Heart left ventricle (tissue), 16 donors: Measurements from ENCODE around the gene WNT10A. TPM values are rescaled to one million over a fixed set of nuclear protein-coding genes. Genes with fewer than 3 reads are reported as not detected.
A peak's percentile ranks its signal among the peaks of the same experiment; 100 is the strongest.

Source experiments
- ATAC-seq, 4 donors: fragments of 200-7000 bp; cut with Tn5 transposase; one replicate each; pipeline ENCODE4 v1.9.1; 2020 to 2022; ENCODE audit warnings: moderate library complexity in 4 of 4, mild to moderate bottlenecking in 3 of 4, moderate number of reproducible peaks in 1 of 4
- DNase-seq, 5 donors: peaks; one replicate each; pipeline ENCODE4 v3.0.0-alpha.2; 2020
- H3K27ac ChIP-seq, 12 donors: fragments of 200-600 bp; sonication (generic) in 4 of 12; one replicate each; pipeline versions ENCODE4 v1.5.0 to v1.8.0; 2016 to 2022; ENCODE audit warnings: mild to moderate bottlenecking in 2 of 12
- H3K27me3 ChIP-seq, 9 donors: fragments of 200-600 bp; sonication (generic) in 2 of 9; one replicate each; pipeline versions ENCODE4 v1.5.1 to v1.8.0; 2016 to 2022; ENCODE audit warnings: mild to moderate bottlenecking in 3 of 9
- H3K36me3 ChIP-seq, 9 donors: fragments of 200-600 bp; sonication (generic) in 2 of 9; one replicate each; pipeline versions ENCODE4 v1.5.0 to v1.8.0; 2018 to 2022; ENCODE audit warnings: mild to moderate bottlenecking in 2 of 9
- H3K4me1 ChIP-seq, 12 donors: fragments of 200-600 bp; sonication (generic) in 4 of 12; one replicate each; pipeline versions ENCODE4 v1.5.0 to v1.8.0; 2016 to 2022; ENCODE audit warnings: mild to moderate bottlenecking in 3 of 12
- H3K4me3 ChIP-seq, 12 donors: fragments of 200-600 bp; sonication (generic) in 4 of 12; one replicate each; pipeline versions ENCODE4 v1.5.0 to v1.8.0; 2017 to 2022; ENCODE audit warnings: mild to moderate bottlenecking in 9 of 12, moderate library complexity in 4 of 12
- H3K9me3 ChIP-seq, 12 donors: fragments of 200-600 bp; sonication (generic) in 4 of 12; one replicate each; pipeline versions ENCODE4 v1.5.0 to v1.8.0; 2016 to 2022; ENCODE audit warnings: mild to moderate bottlenecking in 1 of 12
- POLR2A ChIP-seq, 2 donors: fragments of 450-650 bp; IDR thresholded peaks; one replicate each; pipeline ENCODE4 v1.6.1; 2017; ENCODE audit warnings: antibody characterized with exemption in 2 of 2, mild to moderate bottlenecking in 2 of 2, moderate library complexity in 2 of 2
- WGBS, 4 donors: extraction: QIAGEN DNeasy Blood & Tissue Kit in 2 of 4; methylation state at CpG; one replicate each; pipeline versions ENCODE4 v1.1.5 to v1.1.7; 2013 to 2018; 5-methylcytosine and 5-hydroxymethylcytosine counted together
- intact Hi-C, 10 donors: fragments of 100-400 bp; cut with DNase I; formaldehyde crosslinking; loops; one replicate each; pipeline versions ENCODE4 v1.11.1 to v1.14.2; 2022
- polyA plus RNA-seq, 2 donors: library from polyadenylated mRNA; stranded (reverse); fragments of 200-250 nt; gene quantifications; one replicate each; pipeline ENCODE4 v1.2.3, GENCODE V29; 2013
- total RNA-seq, 9 donors: library from RNA; depleted of rRNA in 2 of 9; stranded (reverse); fragments of >200 nt in 2 of 9; fragmentation: NEBNext Ultra II Directional in 3 of 9; extraction: Animal tissue kit (Norgen Biotek cat#: 25700) in 3 of 9; gene quantifications; one replicate each; pipeline versions ENCODE4 v1.1.0 to v1.2.4, GENCODE V29; 2016 to 2023
- TF ChIP-seq, protein P1 (sequence below), 12 donors: fragments of 200-600 bp; sonication (generic) in 4 of 12; IDR thresholded peaks; one replicate each; pipeline versions ENCODE4 v1.5.0 to v1.8.0; 2018 to 2022; ENCODE audit warnings: antibody characterized with exemption in 12 of 12, mild to moderate bottlenecking in 5 of 12
- donor health status: ischemic (EF 13 %, LVEDD 7.1; RV severe dilation, severe dysfunction).
- donor health status: healthy with polysubstance abuse.
- donor health status: DM: no; HTN: yes; CAD: no.
- donor health status: DM: no; HTN: no; CAD: no.
- donor health status: ischemic (EF 25% LVEDD 6.9; RV normal size, moderate dysfunction).
- donor health status: ischemic (EF 25% LVEDD 5.7; RV mildly dilated, moderate dysfunction).
- donor health status: healthy.
- donor health status: DM: yes; HTN: yes; CAD: no.
- donor health status: ischemic (EF 35%, LVEDD 5.7; RV mildly dilated, moderate dysfunction).
- donor health status: nonischemic (EF 11% LVEDD 7.7; RV severe dilation, severe dysfunction).
- donor health status: DM: yes; HTN: yes; CAD: no.
- donor health status: PGD.
- donor health status: ischemic (EF 29% LVEDD 5.4; RV normal size, mild dysfunction).
- donor health status: nonischemic (EF 23%, LVEDD 6.1; RV moderate dilation, normal function).

The WNT10A gene
- total and polyA plus RNA-seq, 11 donors = 0.08 to 1.3 (median 0.16) TPM; not detected in 8

DNA sequence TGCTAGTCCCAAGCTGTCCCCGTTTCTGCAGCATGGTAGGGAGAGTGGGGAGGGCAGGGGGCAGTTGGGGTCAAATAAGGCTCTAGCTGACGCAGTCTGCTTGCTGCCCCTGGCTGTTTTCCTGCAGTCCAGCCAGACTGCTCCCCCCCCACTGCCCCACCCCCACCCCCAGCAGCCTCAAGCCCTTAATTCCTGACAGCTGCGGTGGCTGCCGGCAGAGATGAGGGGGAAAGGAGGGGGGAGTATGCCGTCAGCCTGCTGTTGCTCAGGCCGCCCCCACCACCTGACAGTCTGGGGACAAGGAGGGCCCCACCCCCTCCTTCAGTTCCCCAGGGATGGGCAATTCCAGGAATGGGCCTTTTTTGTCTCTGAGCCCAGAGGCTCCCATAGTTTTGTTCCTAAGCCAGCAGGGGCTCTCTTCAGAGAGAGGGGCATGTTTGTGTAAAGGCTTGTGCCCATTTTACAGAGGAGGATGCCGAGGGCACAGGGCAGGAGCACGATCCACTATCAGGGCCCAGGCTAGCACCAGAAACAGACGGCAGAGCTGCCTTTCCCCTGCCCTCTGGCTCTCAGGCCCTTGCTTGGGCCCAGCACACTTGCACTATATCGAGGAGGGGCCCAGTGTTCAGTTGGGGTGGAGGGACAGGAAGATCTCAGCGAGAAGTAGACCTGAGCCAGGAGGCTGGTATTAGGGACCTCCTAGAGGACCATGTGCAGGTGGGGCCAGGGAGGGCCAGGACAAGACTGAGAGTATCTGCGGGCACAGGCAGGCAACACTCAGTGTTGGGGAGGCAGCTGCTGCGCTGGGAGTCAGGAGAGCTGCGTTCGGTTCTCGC is 1.5 kb upstream of the WNT10A start:
- WGBS, 4 donors = 23 to 37% (median 24%) methylated on average over 15 to 16 of the region's 16 CpGs
- Histone ChIP-seq H3K4me3 (peak overlapping the region in 1 of 12 donors; percentile 14), H3K27ac (no peak overlapping the region), H3K36me3 (no peaks in the 10 kb centered on the region), H3K27me3 (peaks cover 34 to 99% (median 78%) of the 10 kb centered on the region in 9 donors), H3K9me3 (no peaks in the 10 kb centered on the region), H3K4me1 (peaks cover 0 to 38% (median 18%) of the 10 kb centered on the region in 12 donors)
- TF ChIP-seq, protein P1, sequence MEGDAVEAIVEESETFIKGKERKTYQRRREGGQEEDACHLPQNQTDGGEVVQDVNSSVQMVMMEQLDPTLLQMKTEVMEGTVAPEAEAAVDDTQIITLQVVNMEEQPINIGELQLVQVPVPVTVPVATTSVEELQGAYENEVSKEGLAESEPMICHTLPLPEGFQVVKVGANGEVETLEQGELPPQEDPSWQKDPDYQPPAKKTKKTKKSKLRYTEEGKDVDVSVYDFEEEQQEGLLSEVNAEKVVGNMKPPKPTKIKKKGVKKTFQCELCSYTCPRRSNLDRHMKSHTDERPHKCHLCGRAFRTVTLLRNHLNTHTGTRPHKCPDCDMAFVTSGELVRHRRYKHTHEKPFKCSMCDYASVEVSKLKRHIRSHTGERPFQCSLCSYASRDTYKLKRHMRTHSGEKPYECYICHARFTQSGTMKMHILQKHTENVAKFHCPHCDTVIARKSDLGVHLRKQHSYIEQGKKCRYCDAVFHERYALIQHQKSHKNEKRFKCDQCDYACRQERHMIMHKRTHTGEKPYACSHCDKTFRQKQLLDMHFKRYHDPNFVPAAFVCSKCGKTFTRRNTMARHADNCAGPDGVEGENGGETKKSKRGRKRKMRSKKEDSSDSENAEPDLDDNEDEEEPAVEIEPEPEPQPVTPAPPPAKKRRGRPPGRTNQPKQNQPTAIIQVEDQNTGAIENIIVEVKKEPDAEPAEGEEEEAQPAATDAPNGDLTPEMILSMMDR (IDR thresholded peaks at IDR 0.05) = no peak
- TF ChIP-seq POLR2A (IDR thresholded peaks at IDR 0.05) = no peak
- ATAC-seq = no peak
- intact Hi-C loops = loop anchor here in 4 of 10 donors (10.0 kb wide), 2 partner anchors 246 to 276 kb away; no protein-coding TSS in a partner anchor
- no peak for DNase-seq

GRCh38 chr2:218879776-218880101 is 913 bp upstream of the WNT10A start:
- H3K36me3 ChIP-seq = no peaks in the 10 kb centered on the region
- H3K4me3 ChIP-seq = peak overlapping the region in 2 of 12 donors; percentile 14 to 46
- H3K4me1 ChIP-seq = peaks cover 0 to 38% (median 18%) of the 10 kb centered on the region in 12 donors
- DNase-seq = no peak
- TF ChIP-seq POLR2A (IDR thresholded peaks at IDR 0.05) = no peak
- TF ChIP-seq, protein P1 (IDR thresholded peaks at IDR 0.05) = no peak
- 6 to 20% (median 11%) methylated on average over 10 to 11 of the region's 11 CpGs for WGBS, 4 donors
- intact Hi-C loops = loop anchor here in 4 of 10 donors (10.0 kb wide), 2 partner anchors 245 to 275 kb away; no protein-coding TSS in a partner anchor
- peaks cover 34 to 99% (median 75%) of the 10 kb centered on the region in 9 donors for H3K27me3 ChIP-seq
- no peaks in the 10 kb centered on the region for H3K9me3 ChIP-seq
- ATAC-seq = no peak
- no peak overlapping the region for H3K27ac ChIP-seq

- H3K36me3 ChIP-seq = no peaks in the 10 kb centered on the region
- peak overlapping the region in 7 of 12 donors; percentile 10 to 46 (median 26) for H3K4me3 ChIP-seq
- H3K4me1 ChIP-seq = peaks cover 0 to 38% (median 18%) of the 10 kb centered on the region in 12 donors
- no peak for TF ChIP-seq POLR2A (IDR thresholded peaks at IDR 0.05)
- TF ChIP-seq, protein P1 (IDR thresholded peaks at IDR 0.05) = no peak
- DNase-seq (no peak), ATAC-seq (no peak)
- H3K27ac ChIP-seq = no peak overlapping the region
- no peaks in the 10 kb centered on the region for H3K9me3 ChIP-seq
- intact Hi-C loops = no loop called here
- WGBS, 4 donors = 8 to 28% (median 12%) methylated on average over 15 to 24 of the region's 24 CpGs
- H3K27me3 ChIP-seq = peaks cover 31 to 93% (median 67%) of the 10 kb centered on the region in 9 donors
Observed at GRCh38 chr2:218880859-218881594, 375 bp downstream of the WNT10A start.
